ENCODE data around the gene BICC1.

GRCh38 chr10:58824396-58824795 is 311.7 kb downstream of the BICC1 start:
- TF ChIP-seq POLR2A (IDR thresholded peaks at IDR 0.05) (no peak), CTCF (IDR thresholded peaks at IDR 0.05) (no peak)
